ENCODE data around the gene ASPHD2.

ASPHD2 gene

GRCh38 chr22:26426924-26427323 is 2.1 kb upstream of the ASPHD2 start:
- no peak overlapping the region for H3K4me2 ChIP-seq (ENCODE audit: low read length)
- no peak for TF ChIP-seq EZH2 (IDR thresholded peaks at IDR 0.05; ENCODE audit: borderline replicate concordance, low read length)
- TF ChIP-seq, protein P1, sequence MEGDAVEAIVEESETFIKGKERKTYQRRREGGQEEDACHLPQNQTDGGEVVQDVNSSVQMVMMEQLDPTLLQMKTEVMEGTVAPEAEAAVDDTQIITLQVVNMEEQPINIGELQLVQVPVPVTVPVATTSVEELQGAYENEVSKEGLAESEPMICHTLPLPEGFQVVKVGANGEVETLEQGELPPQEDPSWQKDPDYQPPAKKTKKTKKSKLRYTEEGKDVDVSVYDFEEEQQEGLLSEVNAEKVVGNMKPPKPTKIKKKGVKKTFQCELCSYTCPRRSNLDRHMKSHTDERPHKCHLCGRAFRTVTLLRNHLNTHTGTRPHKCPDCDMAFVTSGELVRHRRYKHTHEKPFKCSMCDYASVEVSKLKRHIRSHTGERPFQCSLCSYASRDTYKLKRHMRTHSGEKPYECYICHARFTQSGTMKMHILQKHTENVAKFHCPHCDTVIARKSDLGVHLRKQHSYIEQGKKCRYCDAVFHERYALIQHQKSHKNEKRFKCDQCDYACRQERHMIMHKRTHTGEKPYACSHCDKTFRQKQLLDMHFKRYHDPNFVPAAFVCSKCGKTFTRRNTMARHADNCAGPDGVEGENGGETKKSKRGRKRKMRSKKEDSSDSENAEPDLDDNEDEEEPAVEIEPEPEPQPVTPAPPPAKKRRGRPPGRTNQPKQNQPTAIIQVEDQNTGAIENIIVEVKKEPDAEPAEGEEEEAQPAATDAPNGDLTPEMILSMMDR (IDR thresholded peaks at IDR 0.05; ENCODE audit: low read length), result no peak
- peaks cover 32% of the 10 kb centered on the region for H3K4me1 ChIP-seq (ENCODE audit: insufficient read depth, low read length, severe bottlenecking)
- no peak overlapping the region for H3K27ac ChIP-seq (ENCODE audit: low read depth, low read length, poor library complexity, severe bottlenecking)
- no peaks in the 10 kb centered on the region for H4K20me1 ChIP-seq (ENCODE audit: insufficient read depth, low read length)
- no peak overlapping the region for H3K9ac ChIP-seq (ENCODE audit: low read length)
- H3F3A ChIP-seq (ENCODE audit: insufficient read depth, low read length), result no peaks in the 10 kb centered on the region; the same call in 1 of the 2 replicates
- H3K4me3 ChIP-seq (ENCODE audit: low read depth, low read length, poor library complexity, severe bottlenecking), result no peak overlapping the region
- H3K36me3 ChIP-seq (ENCODE audit: insufficient read depth, low read length), result no peaks in the 10 kb centered on the region
- H2AFZ ChIP-seq (ENCODE audit: low read length), result no peak overlapping the region
- H3K27me3 ChIP-seq (ENCODE audit: insufficient read depth, low read length), result no peaks in the 10 kb centered on the region; the same call in 1 of the 2 replicates
- no peaks in the 10 kb centered on the region for H3K9me2 ChIP-seq (ENCODE audit: low read depth, low read length)
- no peaks in the 10 kb centered on the region for H3K79me2 ChIP-seq (ENCODE audit: insufficient read depth, low read length)
- peaks cover 13% of the 10 kb centered on the region for H3K9me3 ChIP-seq (ENCODE audit: low read length)

DNA sequence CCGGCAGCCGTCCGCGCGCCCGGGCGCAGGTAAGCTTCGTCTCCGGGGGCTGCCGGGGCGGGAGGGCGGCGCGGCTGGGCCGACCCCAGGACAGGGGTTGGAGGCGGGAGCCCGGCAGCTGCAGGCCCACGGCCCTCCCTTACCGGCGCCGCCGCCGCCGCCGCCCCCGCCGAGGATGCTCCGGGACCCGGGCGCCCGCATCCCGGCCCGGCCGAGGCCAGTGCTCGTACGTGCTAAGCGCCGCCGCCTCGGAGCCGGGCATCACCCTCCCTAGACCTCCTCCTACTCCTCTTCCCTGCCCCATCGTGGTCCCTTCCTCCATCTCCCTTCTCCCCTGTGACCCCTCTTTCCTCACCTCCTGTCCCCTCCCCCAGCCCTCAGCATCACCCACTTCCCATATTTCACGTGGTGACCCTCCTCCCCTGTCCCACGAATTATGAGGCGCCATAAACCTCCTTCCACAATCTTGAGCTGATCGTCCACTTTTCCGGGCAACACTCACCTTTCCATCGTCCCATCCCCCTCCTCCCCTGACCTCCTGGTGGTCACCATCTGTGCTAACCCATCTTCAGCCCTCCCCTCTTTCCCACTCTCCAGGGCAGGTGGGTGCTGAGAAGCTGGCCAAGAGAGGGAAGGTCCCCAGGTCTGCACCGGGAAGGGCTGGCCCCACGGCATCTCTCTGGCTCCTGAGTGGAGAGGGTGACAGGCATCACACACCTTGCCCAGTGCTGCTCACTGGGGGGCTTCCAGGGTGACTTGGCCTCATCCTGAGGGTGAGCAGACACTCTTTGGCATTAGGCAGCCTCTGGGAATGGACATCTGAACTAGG is 612 bp downstream of the ASPHD2 start:
- Histone ChIP-seq H3K4me2 (ENCODE audit: low read length) (peak overlapping the region; percentile 94), H3K79me2 (ENCODE audit: insufficient read depth, low read length) (no peaks in the 10 kb centered on the region), H3K4me3 (ENCODE audit: low read depth, low read length, poor library complexity, severe bottlenecking) (peak overlapping the region; percentile 64), H3K9me2 (ENCODE audit: low read depth, low read length) (no peaks in the 10 kb centered on the region), H3K27me3 (ENCODE audit: insufficient read depth, low read length) (no peaks in the 10 kb centered on the region), H3K36me3 (ENCODE audit: insufficient read depth, low read length) (peaks cover 11% of the 10 kb centered on the region), H3F3A (ENCODE audit: insufficient read depth, low read length) (no peaks in the 10 kb centered on the region; the same call in 1 of the 2 replicates), H3K27ac (ENCODE audit: low read depth, low read length, poor library complexity, severe bottlenecking) (peak overlapping the region; percentile 54), H3K9me3 (ENCODE audit: low read length) (no peaks in the 10 kb centered on the region), H3K4me1 (ENCODE audit: insufficient read depth, low read length, severe bottlenecking) (peaks cover 45% of the 10 kb centered on the region), H2AFZ (ENCODE audit: low read length) (no peak overlapping the region), H4K20me1 (ENCODE audit: insufficient read depth, low read length) (no peaks in the 10 kb centered on the region), H3K9ac (ENCODE audit: low read length) (peak overlapping the region; percentile 70)
- TF ChIP-seq EZH2 (IDR thresholded peaks at IDR 0.05; ENCODE audit: borderline replicate concordance, low read length), result no peak
- TF ChIP-seq, protein P1 (IDR thresholded peaks at IDR 0.05; ENCODE audit: low read length), result no peak

- H4K20me1 ChIP-seq (ENCODE audit: insufficient read depth, low read length), result no peaks in the 10 kb centered on the region
- H3K27ac ChIP-seq (ENCODE audit: low read depth, low read length, poor library complexity, severe bottlenecking), result peak overlapping the region; percentile 54
- no peaks in the 10 kb centered on the region for H3K9me2 ChIP-seq (ENCODE audit: low read depth, low read length)
- peak overlapping the region; percentile 64 for H3K4me3 ChIP-seq (ENCODE audit: low read depth, low read length, poor library complexity, severe bottlenecking)
- TF ChIP-seq, protein P1 (IDR thresholded peaks at IDR 0.05; ENCODE audit: low read length), result no peak
- TF ChIP-seq EZH2 (IDR thresholded peaks at IDR 0.05; ENCODE audit: borderline replicate concordance, low read length), result no peak
- peak overlapping the region; percentile 70; the same call in 1 of the 2 replicates for H3K9ac ChIP-seq (ENCODE audit: low read length)
- no peaks in the 10 kb centered on the region for H3K79me2 ChIP-seq (ENCODE audit: insufficient read depth, low read length)
- H3K27me3 ChIP-seq (ENCODE audit: insufficient read depth, low read length), result no peaks in the 10 kb centered on the region
- no peak overlapping the region for H2AFZ ChIP-seq (ENCODE audit: low read length)
- H3K36me3 ChIP-seq (ENCODE audit: insufficient read depth, low read length), result peaks cover 14% of the 10 kb centered on the region
- H3K4me1 ChIP-seq (ENCODE audit: insufficient read depth, low read length, severe bottlenecking), result peaks cover 45% of the 10 kb centered on the region
- peak overlapping the region; percentile 94 for H3K4me2 ChIP-seq (ENCODE audit: low read length)
- no peaks in the 10 kb centered on the region; the same call in 1 of the 2 replicates for H3F3A ChIP-seq (ENCODE audit: insufficient read depth, low read length)
- no peaks in the 10 kb centered on the region for H3K9me3 ChIP-seq (ENCODE audit: low read length)
Measured at GRCh38 chr22:26430600-26430999, 1.5 kb downstream of the ASPHD2 start.

All from OCI-LY1 (cell line).